DMS53 treated with DMSO at 0.1 percent for 48 hours (cell line): Measurements from ENCODE around the gene ENTPD6.
A peak's percentile ranks its signal among the peaks of the same experiment; 100 is the strongest.
"Not testable (repeated sequence)": the region's sequence is repeated elsewhere in the genome, so short reads cannot be mapped to it uniquely, and the experiment has no call there.

ENCODE experiments used
- DNase-seq: peaks from one replicate; lab custom pipeline; 2025; ENCODE audit not compliant: unreplicated experiment; lab: John Stamatoyannopoulos, UW

The ENTPD6 gene

DNA sequence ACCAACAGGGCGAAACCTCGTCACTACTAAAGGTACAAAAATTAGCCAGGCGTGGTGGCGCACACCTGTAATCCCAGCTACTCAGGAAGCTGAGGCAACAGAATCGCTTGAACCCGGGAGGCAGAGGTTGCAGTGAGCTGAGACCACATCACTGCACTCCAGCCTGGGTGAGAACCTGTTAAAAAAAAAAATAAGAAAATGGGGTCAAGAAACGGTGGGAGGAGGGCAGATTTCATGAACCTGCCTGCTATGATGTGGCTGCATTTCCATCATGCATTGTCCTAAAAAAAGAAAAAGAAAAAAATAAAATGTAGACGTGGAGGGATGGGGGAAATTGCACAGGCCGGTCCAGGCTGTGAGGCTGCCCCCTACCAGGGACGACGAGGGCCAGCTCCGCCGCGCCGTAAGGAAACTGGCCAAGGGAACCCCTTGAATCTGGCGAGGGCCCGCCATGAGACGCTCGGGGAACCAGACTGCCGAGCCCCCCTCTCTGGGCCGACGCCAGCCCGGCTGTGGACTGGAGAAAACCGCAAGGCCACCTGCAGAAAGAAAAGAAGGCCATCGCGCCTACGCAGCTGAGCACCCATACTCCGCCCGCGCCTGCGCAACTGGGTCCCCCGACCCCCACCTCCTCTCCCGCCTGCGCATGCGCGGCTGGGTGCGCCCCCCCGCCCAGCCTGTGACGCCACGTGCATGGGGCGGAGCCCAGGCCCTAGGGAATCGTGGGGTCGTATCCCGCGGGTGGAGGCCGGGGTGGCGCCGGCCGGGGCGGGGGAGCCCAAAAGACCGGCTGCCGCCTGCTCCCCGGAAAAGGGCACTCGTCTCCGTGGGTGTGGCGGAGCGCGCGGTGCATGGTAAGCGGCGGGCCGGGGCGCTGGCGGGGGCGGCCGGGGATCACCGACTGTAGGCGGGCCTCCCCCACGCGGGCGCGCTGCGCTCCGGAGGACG, at the start of gene ENTPD6:
Gene ENTPD6, plus strand, starts transcription at position 699 of the 948 bp plus-strand sequence. CDS start 10,825 bp downstream, outside the sequence.
- peak; percentile 60 for DNase-seq

- no peak for DNase-seq
Measured at GRCh38 chr20:25146976-25147375, 48.5 kb upstream of the ENTPD6 start.

GRCh38 chr20:25147716-25148115, 47.8 kb upstream of the ENTPD6 start:
- no peak for DNase-seq

DNA sequence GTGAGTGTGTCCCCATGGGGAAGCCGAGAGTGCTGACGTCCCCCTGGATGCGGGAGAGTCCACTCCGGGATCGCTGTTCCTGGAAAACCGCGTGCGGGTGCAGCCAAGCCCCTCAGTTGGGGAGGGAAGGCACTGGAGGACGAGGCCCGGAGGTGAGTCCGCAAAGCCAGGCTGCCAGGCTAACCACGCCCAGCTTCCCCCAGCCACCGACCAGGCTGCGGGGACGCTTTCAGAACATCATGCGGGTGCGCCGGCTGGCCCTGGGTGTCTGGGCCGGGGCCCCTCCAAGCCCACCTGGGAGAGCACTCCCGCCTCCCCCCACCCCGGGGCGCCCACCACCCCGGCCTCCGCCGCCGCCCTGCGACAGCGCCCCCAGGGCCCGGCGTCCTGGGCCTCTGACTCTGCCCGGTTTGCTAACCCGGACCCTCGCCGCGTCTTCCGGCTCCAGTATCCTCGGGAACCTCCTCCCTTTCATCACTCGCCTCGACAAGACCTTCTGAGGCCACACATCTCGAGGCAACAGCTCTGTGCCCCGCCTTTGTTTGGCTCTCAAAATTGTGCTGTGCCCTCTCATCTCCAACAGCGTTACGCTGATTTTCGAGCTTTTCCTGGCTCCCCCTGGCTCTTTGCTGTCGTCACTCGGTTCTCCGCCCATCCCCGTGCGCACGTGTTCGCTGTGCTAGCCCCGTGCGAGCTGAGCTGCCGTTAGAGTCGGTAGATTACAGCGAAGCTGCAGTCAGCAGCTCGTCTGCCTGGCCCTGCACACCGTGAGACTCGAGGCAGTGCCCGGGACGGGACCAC, 47.1 kb upstream of the ENTPD6 start:
- peak; percentile 55 for DNase-seq

DNA sequence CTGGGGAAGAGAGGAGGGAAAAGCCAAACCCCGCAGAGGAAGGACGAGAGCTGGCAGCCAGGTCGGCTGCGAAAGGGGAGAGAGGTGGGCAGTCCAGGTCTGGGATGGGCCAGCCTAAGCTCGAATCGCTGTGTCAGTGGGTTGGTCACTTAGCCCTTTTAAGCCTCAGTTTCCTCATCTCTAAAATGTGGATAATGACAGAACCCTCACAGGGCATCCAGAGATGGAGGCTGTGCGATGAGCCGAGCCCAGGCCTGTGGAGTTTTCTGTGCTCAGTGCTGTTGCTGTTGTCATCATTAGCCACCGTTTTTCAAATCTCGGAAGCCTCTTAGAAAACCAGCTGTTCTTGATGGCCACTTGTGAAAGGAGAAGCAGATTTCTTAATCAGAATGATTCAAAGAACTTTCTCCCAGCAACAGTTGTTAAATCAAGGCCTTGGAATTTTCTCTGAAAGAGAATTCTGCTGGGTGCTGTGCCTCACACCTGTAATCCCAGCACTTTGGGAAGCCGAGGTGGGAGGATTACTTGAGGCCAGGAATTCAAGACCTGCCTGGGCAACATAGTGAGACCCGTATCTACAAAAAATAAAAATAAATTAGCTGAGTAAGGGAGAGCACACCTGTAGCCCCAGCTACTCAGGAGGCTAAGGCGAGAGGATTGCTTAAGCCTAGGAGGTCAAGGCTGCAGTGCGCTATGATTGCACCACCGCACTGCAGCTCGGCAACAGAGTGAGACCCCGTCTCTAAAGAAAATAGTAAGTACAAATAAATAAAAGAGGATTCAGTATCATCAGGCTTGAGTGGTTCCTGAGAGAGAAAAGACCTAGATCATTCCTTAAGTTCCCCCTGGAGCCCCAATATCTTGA, 46.3 kb upstream of the ENTPD6 start:
- no peak for DNase-seq

DNA sequence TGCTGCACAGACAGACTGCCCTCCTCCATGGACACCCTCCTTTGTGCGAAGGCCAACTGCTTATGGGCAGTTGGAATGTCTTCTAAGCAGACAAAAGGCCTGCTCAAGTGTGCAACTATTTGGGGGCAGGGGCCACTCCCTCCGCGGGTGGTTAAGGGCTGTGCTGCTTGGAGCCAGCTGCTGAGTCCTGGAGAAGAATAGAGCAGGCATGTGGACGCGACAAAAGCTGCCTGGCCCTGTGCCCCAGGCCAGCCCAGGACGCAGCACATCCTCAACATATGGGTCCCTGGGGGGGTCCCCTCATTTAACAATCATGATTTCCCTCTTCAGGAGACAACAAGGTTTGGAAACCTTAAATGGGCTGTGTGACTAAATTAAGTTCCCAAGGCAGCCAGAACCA, 45.5 kb upstream of the ENTPD6 start:
- no peak for DNase-seq

GRCh38 chr20:25158043-25158442, 37.5 kb upstream of the ENTPD6 start:
- no peak for DNase-seq

DNA sequence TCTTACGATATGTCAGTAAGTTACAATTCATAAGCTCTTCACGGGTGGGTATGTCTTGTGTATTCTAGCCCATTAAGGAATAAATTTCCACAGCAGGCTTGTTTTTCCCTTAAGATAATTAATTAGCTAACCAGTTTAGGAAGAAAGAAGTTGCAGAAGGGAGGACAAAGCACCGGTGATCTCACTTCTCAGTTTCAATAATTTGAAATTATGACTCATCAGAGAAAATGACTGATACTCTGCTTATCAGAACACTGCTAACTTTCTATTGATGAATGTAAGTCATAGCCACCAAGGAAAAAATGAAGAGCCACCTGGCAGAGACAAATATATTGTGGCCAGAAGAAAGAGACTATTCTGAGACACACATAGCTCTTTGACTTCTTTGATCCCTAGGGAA, 35.0 kb upstream of the ENTPD6 start:
- no peak for DNase-seq

GRCh38 chr20:25160897-25161296, 34.6 kb upstream of the ENTPD6 start:
- no peak for DNase-seq

DNA sequence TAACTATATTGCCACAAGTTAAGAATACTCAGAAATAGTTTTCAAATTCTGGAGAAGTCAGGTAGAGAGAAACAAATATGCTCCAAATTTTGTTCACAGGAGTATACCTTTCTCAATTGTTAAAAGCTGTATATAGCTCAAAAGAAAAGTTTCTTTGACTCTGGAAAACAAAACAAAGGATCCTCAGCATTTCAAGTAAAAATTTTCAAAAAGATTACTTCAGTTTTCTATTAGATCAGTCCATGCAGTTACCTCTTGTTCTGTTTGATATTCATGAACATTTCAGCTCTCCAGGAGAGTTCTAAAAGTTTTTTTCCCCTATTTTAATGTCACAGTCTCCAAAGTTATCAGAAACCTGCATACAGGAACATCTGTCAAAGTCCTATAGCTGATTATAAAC, 30.4 kb upstream of the ENTPD6 start:
- no peak for DNase-seq

DNA sequence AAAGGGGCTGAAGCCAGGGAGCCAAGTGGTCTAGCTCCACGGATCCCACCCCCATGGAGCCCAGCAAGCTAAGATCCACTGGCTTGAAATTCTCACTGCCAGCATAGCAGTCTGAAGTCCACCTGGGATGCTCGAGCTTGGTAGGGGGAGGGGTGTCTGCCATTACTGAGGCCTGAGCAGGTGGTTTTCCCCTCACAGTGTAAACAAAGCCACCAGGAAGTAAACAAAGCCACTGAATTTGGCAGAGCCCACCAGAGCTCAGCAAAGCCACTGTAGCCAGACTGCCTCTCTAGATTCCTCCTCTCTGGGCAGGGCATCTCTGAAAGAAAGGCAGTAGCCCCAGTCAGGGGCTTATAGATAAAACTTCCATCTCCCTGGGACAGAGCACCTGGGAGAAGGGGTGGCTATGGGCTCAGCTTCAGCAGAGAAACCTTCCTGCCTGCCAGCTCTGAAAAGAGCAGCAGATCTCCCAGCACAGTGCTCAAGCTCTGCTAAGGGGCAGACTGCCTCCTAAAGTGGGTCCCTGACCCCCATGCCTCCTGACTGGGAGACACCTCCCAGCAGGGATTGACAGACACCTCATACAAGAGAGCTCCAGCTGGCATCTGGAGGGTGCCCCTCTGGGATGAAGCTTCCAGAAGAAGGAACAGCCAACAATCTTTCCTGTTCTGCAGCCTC, 29.3 kb upstream of the ENTPD6 start:
- DNase-seq, result peak; percentile 3

DNA sequence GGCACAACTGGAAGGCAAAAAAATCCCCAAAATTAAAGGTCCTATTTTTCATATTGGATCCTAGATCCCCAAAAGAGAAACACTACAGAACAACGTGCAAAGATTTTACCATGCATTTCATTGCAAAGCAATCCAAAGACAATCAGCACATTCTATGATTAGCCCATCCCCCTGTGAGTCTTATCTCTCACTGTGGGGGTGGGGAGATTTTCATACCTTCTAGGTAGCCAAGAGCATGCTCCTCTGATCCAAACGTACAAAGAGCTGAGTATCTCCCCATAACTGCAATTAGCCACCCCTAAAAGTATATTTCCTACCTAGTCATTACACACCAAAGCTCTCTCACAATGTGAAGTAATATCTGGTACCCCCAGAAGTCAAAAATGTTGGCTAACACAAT, 22.2 kb upstream of the ENTPD6 start:
- no peak for DNase-seq

DNA sequence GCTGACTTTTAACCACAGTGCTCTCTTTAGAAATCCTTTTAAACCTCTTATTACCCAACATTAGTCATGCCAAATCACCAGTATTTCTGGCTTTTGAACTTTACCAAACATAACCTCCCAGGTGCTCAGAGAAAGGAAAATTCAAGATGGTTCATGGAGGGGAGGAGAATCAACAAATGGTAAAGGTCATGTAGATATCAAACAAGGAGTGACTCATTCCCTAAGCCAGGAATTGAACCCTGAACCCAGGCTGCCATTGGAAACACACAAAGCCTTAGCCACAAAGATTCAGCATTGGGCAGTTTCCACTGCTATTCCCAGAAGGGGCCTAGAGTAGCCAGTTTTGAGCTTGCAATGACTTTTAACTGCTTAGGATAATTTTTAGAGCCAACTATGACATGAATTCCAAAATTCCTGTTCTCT, 21.6 kb upstream of the ENTPD6 start:
- DNase-seq, result no peak

DNA sequence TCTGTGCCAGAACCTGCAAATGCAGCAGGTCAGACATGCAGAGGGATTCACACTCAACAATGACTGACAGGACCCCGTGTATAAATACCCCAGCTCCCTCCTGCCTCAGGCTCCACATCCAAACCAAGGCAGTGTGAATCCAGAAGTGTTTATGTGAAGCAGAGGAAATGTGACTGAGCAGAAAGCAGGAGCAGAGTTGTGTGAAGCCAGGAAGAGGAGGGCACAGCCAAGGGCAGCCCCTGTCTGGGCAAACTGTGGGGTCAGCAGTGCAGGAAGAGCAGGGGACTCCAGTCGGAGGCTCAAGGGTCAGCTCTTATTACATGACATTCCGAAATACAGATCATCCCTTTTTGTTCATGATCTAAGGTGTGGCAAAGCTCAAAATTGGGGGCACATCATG, 19.3 kb upstream of the ENTPD6 start:
- no peak for DNase-seq

GRCh38 chr20:25177890-25178321, 17.6 kb upstream of the ENTPD6 start:
- DNase-seq, result no peak

- DNase-seq, result peak; percentile 78
Measured at GRCh38 chr20:25178563-25179438, 16.7 kb upstream of the ENTPD6 start.

DNA sequence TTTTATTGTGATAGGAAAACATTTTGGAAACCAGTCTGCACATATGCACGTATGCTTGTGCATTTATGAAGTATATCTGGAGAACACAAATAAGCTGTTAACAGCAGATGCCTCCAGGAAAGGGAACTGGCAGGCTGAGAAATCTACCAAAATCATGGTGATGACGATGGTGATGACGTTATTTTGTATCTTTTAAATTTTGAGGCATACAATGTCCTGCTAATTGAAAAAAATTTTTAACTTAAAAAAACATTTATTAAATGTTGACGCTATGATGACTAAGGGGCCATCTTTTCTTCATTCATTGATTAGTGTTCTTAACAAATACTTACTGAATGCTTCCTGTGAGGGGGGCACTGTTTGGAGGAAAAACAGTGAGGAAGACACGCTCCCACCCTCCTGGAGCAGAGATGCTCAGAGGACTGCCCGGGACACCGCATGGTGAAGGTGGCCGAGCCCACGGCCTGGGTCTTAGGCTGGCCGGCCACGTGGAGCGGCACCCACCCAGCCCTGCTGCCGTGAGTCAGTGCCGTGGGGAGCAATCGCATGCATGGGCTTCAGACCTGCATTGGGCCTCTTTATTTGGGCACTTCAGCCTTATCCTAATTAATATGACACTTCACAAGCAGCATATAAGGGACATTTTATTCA, 15.9 kb upstream of the ENTPD6 start:
- no peak for DNase-seq

- not testable (repeated sequence) for DNase-seq
Measured at GRCh38 chr20:25184391-25184790, 11.1 kb upstream of the ENTPD6 start.

DNA sequence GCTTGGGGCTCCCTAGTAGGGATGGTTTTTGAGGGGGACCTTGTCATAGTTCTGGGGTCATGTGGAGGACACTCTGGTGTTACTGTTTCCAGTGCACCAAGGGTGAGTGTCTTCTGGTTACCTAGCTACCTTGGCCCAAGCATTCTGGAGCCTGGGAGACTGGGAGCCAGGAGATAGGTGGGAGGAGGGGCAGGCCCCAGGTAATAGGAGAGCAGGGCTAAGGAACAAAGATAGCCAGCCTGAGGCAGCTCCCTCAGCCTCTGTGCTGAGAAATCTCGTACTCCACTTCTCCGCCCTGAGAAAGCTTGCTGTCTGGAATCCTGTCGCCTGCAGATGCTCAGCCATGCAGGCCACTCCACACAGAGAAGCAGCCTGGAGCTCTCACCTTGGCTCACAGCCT, 8.3 kb upstream of the ENTPD6 start:
- DNase-seq, result no peak
